DND-41 (cell line): ENCODE results near the gene CDC16.
"Not testable (repeated sequence)": the region's sequence is repeated elsewhere in the genome, so short reads cannot be mapped to it uniquely, and the experiment has no call there.

Experiments
- CTCF ChIP-seq: IDR thresholded peaks from 2 replicates; pipeline ENCODE4 v1.5.1; 2012; ENCODE audit warnings: borderline replicate concordance, low read length, moderate library complexity, mild to moderate bottlenecking; ENCODE audit not compliant: poor library complexity, severe bottlenecking; ENCODE audit errors: extremely low read depth
- EZH2 ChIP-seq: IDR thresholded peaks from 3 replicates; pipeline ENCODE4 v1.6.1; 2012; ENCODE audit warnings: borderline replicate concordance, low read depth, mild to moderate bottlenecking, moderate library complexity, low read length, inconsistent platforms; ENCODE audit not compliant: severe bottlenecking

DNA sequence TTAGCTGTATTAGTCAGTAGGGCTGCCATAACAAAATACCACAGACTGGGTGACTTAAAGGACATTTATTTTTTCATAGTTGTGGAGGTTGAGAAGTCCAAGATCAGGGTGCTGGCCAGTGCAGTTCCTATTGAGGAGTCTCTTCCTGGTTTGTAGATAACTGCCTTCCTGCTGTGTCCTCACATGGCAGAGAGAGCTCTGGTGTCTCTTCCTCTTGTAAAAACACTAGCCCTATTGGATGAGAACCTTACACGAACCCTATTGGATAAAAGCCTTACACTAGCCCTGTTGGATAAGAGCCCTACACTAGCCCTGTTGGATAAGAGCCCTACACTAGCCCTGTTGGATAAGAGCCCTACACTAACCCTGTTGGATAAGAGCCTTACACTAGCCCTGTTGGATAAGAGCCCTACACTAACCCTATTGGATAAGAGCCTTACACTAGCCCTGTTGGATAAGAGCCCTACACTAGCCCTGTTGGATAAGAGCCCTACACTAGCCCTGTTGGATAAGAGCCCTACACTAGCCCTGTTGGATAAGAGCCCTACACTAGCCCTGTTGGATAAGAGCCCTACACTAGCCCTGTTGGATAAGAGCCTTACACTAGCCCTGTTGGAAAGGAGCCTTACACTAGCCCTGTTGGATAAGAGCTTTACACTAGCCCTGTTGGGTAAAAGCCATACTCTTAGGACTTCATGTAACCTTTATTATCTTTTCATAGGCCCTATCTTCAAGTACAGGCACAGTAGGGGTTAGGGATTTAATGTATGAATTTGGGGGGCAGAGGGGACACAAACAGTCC is 17.1 kb downstream of the CDC16 start:
- TF ChIP-seq CTCF, EZH2: not testable (repeated sequence)
